BLaER1 treated with 17β-estradiol and CSF1 and Interleukin-3, amounts not matched to agents 10 nM and 100 nM (cell line): ENCODE measurements around the gene ZNF182.
A peak's percentile ranks its signal among the peaks of the same experiment; 100 is the strongest.
"Not testable (repeated sequence)": the region's sequence is repeated elsewhere in the genome, so short reads cannot be mapped to it uniquely, and the experiment has no call there.

Experiments used
- H3K27ac ChIP-seq, 11 experiments: shearing (Covaris generic); formaldehyde crosslinking; 2 replicates each; pipeline ENCODE4 v1.8.1; 2022
- H3K27me3 ChIP-seq, 11 experiments: shearing (Covaris generic); formaldehyde crosslinking; 2 replicates each; pipeline ENCODE4 v1.8.1; 2022
- H3K36me3 ChIP-seq, 11 experiments: shearing (Covaris generic); formaldehyde crosslinking; 2 replicates each; pipeline ENCODE4 v1.8.1; 2022
- H3K4me1 ChIP-seq, 10 experiments: shearing (Covaris generic); formaldehyde crosslinking; 2 replicates each; pipeline ENCODE4 v1.8.1; 2022
- H3K4me2 ChIP-seq, 11 experiments: shearing (Covaris generic); formaldehyde crosslinking; 2 replicates each; pipeline ENCODE4 v1.8.1; 2022
- H3K4me3 ChIP-seq, 10 experiments: shearing (Covaris generic); formaldehyde crosslinking; 2 replicates each; pipeline ENCODE4 v1.8.1; 2022
- H3K9ac ChIP-seq, 11 experiments: shearing (Covaris generic); formaldehyde crosslinking; 2 replicates each; pipeline ENCODE4 v1.8.1; 2022
- H3K9me3 ChIP-seq, 11 experiments: shearing (Covaris generic); formaldehyde crosslinking; replicated peaks in 1 of 11; 2 replicates each; pipeline ENCODE4 v1.8.1; 2022
- H4K20me1 ChIP-seq, 11 experiments: shearing (Covaris generic); formaldehyde crosslinking; 2 replicates each; pipeline ENCODE4 v1.8.1; 2022
- Cebpa-rat ChIP-seq, 11 experiments: shearing (Covaris generic); IDR thresholded peaks; 2 replicates each; pipeline ENCODE4 v1.8.1; 2022

The ZNF182 gene

DNA sequence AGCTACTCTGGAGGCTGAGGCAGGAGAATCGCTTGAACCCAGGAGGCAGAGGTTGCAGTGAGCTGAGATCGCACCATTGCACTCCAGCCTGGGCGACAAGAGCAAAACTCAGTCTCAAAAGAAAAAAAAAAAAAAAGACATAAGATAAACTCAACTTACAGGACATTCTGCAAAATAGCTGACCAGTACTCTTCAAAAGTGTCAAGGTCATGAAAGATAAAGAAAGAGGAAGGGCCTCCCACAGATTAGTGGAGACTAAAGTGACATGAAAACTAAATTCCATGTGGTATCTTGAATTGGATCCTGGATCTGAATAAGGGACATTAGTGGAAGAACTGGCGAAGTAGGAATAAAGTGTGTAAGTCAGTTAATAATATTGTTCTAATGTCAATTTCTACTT, 63.3 kb downstream of the ZNF182 start:
- Histone ChIP-seq H3K27ac (no peak overlapping the region), H3K36me3 (no peaks in the 10 kb centered on the region), H4K20me1 (no peaks in the 10 kb centered on the region), H3K4me3 (no peak overlapping the region), H3K9ac (no peak overlapping the region), H3K4me1 (peaks cover 0 to 9% (median 8%) of the 10 kb centered on the region in 10 experiments; a peak in 10 of 20 replicates), H3K4me2 (no peak overlapping the region), H3K27me3 (peaks cover 30 to 79% (median 65%) of the 10 kb centered on the region in 11 experiments; a peak in 21 of 22 replicates), H3K9me3 (peaks cover 28 to 72% (median 37%) of the 10 kb centered on the region in 11 experiments)
- no peak for TF ChIP-seq Cebpa-rat (IDR thresholded peaks at IDR 0.05)

DNA sequence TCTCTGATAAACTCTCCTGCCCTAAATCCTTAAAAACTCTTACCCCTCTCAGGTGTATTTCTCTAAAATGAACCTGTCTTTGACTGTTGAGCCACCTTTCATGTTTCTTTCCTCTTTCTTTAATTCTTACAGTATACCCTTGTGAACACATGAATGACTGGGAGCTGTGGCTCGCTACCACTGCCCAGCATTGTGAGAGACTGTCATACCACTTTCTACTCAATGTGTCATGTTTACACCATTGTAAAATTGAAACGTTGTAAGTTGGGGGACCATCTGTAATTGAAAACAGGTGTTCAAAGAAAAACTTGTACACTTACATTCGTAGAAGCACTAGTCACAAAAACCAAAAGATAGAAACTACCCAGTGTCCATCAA, 66.9 kb downstream of the ZNF182 start:
- Histone ChIP-seq H3K9ac (no peak overlapping the region; a peak in 2 of 22 replicates), H3K27ac (peak overlapping the region in 2 of 11 experiments; percentile 24 to 32; a peak in 3 of 22 replicates), H3K4me2 (peak overlapping the region in 10 of 11 experiments; percentile 15 to 67 (median 58); a peak in 18 of 22 replicates), H4K20me1 (no peaks in the 10 kb centered on the region), H3K27me3 (peaks cover 18 to 72% (median 57%) of the 10 kb centered on the region in 11 experiments; a peak in 20 of 22 replicates), H3K9me3 (peaks cover 9 to 48% (median 18%) of the 10 kb centered on the region in 11 experiments; a peak in 18 of 22 replicates), H3K36me3 (no peaks in the 10 kb centered on the region), H3K4me1 (peaks cover 0 to 13% (median 8%) of the 10 kb centered on the region in 10 experiments; a peak in 10 of 20 replicates), H3K4me3 (peak overlapping the region in 8 of 10 experiments; percentile 8 to 54 (median 36); a peak in 7 of 20 replicates)
- no peak for TF ChIP-seq Cebpa-rat (IDR thresholded peaks at IDR 0.05)

DNA sequence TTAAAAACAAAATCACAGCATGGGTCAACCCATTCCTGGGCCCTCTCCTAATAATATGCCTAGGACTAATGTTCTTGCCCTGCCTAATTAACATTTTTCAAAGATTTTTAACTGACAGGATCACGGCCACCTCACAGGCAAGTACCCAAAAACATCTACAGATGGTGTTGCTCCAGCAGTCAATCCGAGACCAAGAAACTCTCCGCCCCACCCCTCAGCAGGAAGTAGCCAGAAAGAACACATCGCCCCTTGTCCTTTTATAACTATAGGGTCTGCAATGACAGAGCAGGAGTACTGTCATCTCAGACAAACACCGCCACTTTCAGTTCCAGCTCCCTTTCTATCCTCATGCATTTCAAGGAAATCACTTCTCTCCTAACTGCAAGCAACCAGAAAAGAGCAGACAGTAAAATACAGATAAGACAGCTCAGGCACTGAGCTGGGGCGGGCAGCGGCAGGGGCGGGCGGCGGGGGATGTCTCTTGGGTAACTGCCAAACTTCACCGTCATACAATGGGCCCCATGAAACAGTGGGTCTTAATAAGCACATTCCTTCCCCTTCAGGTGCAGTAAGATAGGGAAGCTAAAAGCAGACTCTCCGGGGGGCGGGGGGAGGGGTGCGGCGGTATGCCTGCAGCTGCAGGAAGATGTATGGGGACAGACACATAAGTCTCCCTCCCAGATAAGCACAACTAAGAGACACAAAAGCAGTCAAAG, 67.4 kb downstream of the ZNF182 start:
- Histone ChIP-seq H3K36me3 (no peaks in the 10 kb centered on the region), H3K4me2 (peak overlapping the region; percentile 15 to 67 (median 62); a peak in 21 of 22 replicates), H4K20me1 (no peaks in the 10 kb centered on the region), H3K4me3 (peak overlapping the region in 9 of 10 experiments; percentile 8 to 54 (median 35); a peak in 13 of 20 replicates), H3K27ac (peak overlapping the region in 8 of 11 experiments; percentile 2 to 41 (median 24); a peak in 11 of 22 replicates), H3K27me3 (peaks cover 18 to 72% (median 57%) of the 10 kb centered on the region in 11 experiments; a peak in 20 of 22 replicates), H3K9me3 (peaks cover 8 to 46% (median 18%) of the 10 kb centered on the region in 11 experiments; a peak in 18 of 22 replicates), H3K4me1 (peaks cover 0 to 13% (median 8%) of the 10 kb centered on the region in 10 experiments; a peak in 10 of 20 replicates), H3K9ac (peak overlapping the region in 8 of 11 experiments; percentile 4 to 44 (median 28); a peak in 12 of 22 replicates)
- no peak for TF ChIP-seq Cebpa-rat (IDR thresholded peaks at IDR 0.05)

DNA sequence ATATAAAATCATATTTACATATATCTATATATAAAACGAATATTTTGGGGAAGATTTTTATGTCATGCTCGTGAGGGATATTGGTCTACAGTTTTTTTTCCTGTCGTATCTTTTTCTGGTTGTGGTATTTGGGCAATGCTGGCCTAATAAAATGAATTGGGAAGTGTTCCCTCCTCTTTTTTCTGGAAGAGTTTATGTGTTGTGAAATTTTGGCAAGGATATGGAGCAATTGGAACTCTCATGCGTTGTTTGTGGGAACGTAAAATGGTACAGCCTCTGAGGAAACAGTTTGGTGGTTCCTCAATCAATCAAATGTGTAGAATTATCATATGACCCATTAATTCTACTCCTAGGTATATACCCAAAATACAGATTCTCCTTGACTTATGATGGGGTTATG, 69.8 kb downstream of the ZNF182 start:
- Histone ChIP-seq H3K27me3 (peaks cover 34 to 73% (median 65%) of the 10 kb centered on the region in 11 experiments; a peak in 20 of 22 replicates), H3K27ac (no peak overlapping the region), H3K4me1 (peaks cover 0 to 13% (median 8%) of the 10 kb centered on the region in 10 experiments; a peak in 10 of 20 replicates), H3K9me3 (peaks cover 7 to 34% (median 17%) of the 10 kb centered on the region in 11 experiments; a peak in 18 of 22 replicates), H4K20me1 (no peaks in the 10 kb centered on the region), H3K4me3 (no peak overlapping the region), H3K4me2 (no peak overlapping the region), H3K36me3 (no peaks in the 10 kb centered on the region), H3K9ac (no peak overlapping the region)
- no peak for TF ChIP-seq Cebpa-rat (IDR thresholded peaks at IDR 0.05)

DNA sequence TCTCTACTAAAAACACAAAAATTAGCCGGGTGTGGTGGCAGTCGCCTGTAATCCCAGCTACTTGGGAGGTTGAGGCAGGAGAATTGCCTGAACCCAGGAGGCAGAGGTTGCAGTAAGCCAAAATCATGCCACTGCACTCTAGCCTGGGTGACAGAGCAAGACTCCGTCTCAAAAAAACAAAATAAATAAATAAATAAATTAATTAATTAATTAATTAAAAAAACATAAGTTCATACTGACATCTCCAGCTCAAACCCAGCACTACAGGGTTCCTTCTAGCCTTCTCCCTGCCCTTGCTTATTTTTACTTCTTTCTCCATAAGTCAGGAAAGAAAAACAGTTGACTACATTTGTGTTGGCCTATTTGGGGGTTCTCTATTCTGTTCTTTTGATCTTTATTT, 71.8 kb downstream of the ZNF182 start:
- H4K20me1 ChIP-seq, H3K36me3 ChIP-seq, H3K4me3 ChIP-seq, H3K9ac ChIP-seq, H3K4me2 ChIP-seq, H3K27ac ChIP-seq: not testable (repeated sequence)
- Histone ChIP-seq H3K4me1 (peaks cover 0 to 13% (median 8%) of the 10 kb centered on the region in 10 experiments; a peak in 10 of 20 replicates), H3K27me3 (peaks cover 45 to 81% (median 68%) of the 10 kb centered on the region in 11 experiments; a peak in 21 of 22 replicates), H3K9me3 (peaks cover 2 to 29% (median 5%) of the 10 kb centered on the region in 11 experiments; a peak in 17 of 22 replicates)

DNA sequence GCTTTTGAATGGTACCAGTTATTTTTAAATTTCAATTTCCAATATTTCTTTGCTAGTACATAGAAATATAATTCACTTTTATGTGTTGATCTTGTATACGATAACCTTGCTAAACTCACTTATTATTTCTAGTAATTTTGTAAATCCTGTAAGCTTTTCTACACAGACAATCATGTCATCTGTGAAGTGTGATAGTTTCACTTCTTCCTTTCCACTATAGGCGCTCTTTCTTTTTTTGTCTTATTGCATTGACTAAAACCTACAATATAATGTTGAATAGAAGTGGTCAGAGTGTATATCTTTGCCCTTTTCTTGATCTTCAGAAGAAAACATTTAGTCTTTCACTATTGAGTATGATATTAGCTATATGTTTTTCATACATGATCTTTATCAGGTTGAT, 76.6 kb downstream of the ZNF182 start:
- no peaks in the 10 kb centered on the region for H4K20me1 ChIP-seq
- no peak overlapping the region for H3K4me3 ChIP-seq
- H3K27me3 ChIP-seq = peaks cover 52 to 94% (median 81%) of the 10 kb centered on the region in 11 experiments
- H3K4me1 ChIP-seq = no peaks in the 10 kb centered on the region
- H3K27ac ChIP-seq = no peak overlapping the region
- peaks cover 0 to 59% (median 0%) of the 10 kb centered on the region in 11 experiments; a peak in 5 of 22 replicates for H3K9me3 ChIP-seq
- no peaks in the 10 kb centered on the region for H3K36me3 ChIP-seq
- no peak overlapping the region for H3K4me2 ChIP-seq
- H3K9ac ChIP-seq = no peak overlapping the region
- no peak for TF ChIP-seq Cebpa-rat (IDR thresholded peaks at IDR 0.05)
